Measurements from ENCODE around the gene CABP5.

GRCh38 chr19:48085904-48086864, 42.3 kb upstream of the CABP5 start:
- TF ChIP-seq POLR2A (IDR thresholded peaks at IDR 0.05) (no peak), CTCF (IDR thresholded peaks at IDR 0.05) (no peak)
